Erythroblast (primary cell): ENCODE results near the gene NOL12.

Experiments used
- GATA1 ChIP-seq: IDR thresholded peaks from 2 replicates; pipeline ENCODE4 v1.6.1; 2011; ENCODE audit warnings: low read depth, mild to moderate bottlenecking, control low read depth, low read length, moderate library complexity
- POLR2A ChIP-seq: IDR thresholded peaks from 2 replicates; pipeline ENCODE4 v1.6.1; 2011; ENCODE audit warnings: mild to moderate bottlenecking, low read length

- TF ChIP-seq POLR2A (no peak), GATA1 (no peak)
Measured at GRCh38 chr22:37690901-37691504, 4.9 kb downstream of the NOL12 start.
